T-helper 17 cell (primary cell): Measurements from ENCODE around the gene KCNE1. TPM values are rescaled to one million over a fixed set of nuclear protein-coding genes. Genes with fewer than 3 reads are reported as not detected.
A peak's percentile ranks its signal among the peaks of the same experiment; 100 is the strongest.

Experiments used
- ATAC-seq: fragments of 150-1000 bp; cut with Tn5 transposase; 2 replicates; pipeline ENCODE4 v1.10.0; 2021; ENCODE audit warnings: mild to moderate bottlenecking, moderate library complexity
- DNase-seq, 3 donors: peaks; one replicate each; pipeline versions ENCODE4 v3.0.0 to v3.0.0-alpha.2; 2020 to 2021
- H3K9me3 ChIP-seq: one replicate; pipeline ENCODE4 v1.7.0; 2013; ENCODE audit warnings: low read length, mild to moderate bottlenecking; ENCODE audit not compliant: control insufficient read depth, poor library complexity, severe bottlenecking
- H3K27ac Mint-ChIP-seq: one replicate; pipeline ENCODE4 v1.8.0; 2022; ENCODE audit warnings: mild to moderate bottlenecking, moderate library complexity, mixed read lengths
- H3K27me3 Mint-ChIP-seq: one replicate; pipeline ENCODE4 v1.8.0; 2022; ENCODE audit warnings: mixed read lengths
- H3K36me3 Mint-ChIP-seq: one replicate; pipeline ENCODE4 v1.8.0; 2022; ENCODE audit warnings: low read depth, mixed read lengths
- H3K4me1 Mint-ChIP-seq: one replicate; pipeline ENCODE4 v1.8.0; 2022; ENCODE audit warnings: mild to moderate bottlenecking, mixed read lengths
- H3K4me3 Mint-ChIP-seq: one replicate; pipeline ENCODE4 v1.8.0; 2022; ENCODE audit warnings: mild to moderate bottlenecking, moderate library complexity, mixed read lengths
- total RNA-seq, 4 donors: library from RNA in 2 of 4; stranded (reverse) in 2 of 4; gene quantifications; one replicate each; pipeline ENCODE4 v1.2.3 and lab custom pipeline; 2022 to 2026

The KCNE1 gene
- total RNA-seq, 2 donors from 2014 or later: 0.37 TPM; not detected in 1

DNA sequence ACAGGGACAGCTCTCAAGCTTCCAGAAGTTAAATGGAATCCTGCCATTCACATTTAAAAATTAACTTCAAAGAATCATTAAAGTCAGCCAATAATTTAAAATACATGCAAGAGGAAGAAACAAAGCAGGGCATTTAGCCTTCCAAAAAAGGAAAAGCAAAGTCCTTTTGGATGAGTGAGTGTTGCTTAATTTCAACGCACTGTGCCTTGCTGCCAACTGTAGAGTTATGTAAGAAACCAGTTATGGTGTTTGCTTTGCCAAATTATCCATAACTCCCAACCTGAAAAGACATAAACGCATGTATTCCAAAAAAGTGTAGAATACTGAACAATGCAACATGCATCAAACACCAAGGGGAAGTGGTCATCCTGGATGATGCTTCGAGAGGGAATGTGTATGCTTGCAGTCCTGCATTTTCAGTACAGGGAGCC lies 16.1 kb upstream of the KCNE1 start:
- H3K4me1 Mint-ChIP-seq: peaks cover 3% of the 10 kb centered on the region
- ATAC-seq (no peak), DNase-seq (no peak)
- no peaks in the 10 kb centered on the region for H3K9me3 ChIP-seq
- H3K27me3 Mint-ChIP-seq: no peaks in the 10 kb centered on the region
- no peak overlapping the region for H3K4me3 Mint-ChIP-seq
- no peak overlapping the region for H3K27ac Mint-ChIP-seq
- no peaks in the 10 kb centered on the region for H3K36me3 Mint-ChIP-seq

DNA sequence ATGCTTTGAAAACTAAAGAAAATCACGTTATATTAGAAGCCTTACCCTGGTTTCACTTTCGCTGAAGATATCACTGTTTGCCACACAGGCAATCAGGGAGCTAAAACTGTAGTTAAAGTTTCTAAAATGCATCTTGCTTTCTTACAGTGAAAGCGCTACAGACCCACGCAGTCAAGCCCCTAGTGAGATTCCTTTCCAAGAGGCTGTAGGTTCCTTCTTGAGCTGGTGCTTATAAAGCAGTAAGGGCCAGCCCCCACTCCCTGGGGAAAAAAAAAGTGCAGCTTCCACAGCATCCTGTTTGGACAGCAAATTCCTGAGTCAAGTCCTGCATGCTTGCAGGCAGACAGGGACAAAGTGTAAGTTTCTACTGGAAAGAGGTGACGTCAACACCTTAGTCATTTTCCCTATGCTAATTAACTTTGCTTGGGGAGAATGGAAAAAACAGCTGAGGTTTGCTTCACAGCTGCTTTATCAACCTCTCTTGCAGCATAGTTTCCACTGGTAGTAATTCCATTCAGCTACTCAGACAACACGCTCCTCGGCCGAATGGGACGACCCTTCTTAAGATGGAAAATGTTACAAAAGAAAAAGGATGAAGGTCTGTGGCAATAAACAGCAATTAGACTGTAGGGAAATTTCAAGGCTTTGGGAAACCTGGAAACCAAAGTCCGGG lies 14.7 kb upstream of the KCNE1 start:
- no peaks in the 10 kb centered on the region for H3K4me1 Mint-ChIP-seq
- no peaks in the 10 kb centered on the region for H3K36me3 Mint-ChIP-seq
- no peaks in the 10 kb centered on the region for H3K9me3 ChIP-seq
- no peaks in the 10 kb centered on the region for H3K27me3 Mint-ChIP-seq
- no peak for DNase-seq
- no peak for ATAC-seq
- peak overlapping the region; percentile 39 for H3K27ac Mint-ChIP-seq
- H3K4me3 Mint-ChIP-seq: peak overlapping the region; percentile 76

DNA sequence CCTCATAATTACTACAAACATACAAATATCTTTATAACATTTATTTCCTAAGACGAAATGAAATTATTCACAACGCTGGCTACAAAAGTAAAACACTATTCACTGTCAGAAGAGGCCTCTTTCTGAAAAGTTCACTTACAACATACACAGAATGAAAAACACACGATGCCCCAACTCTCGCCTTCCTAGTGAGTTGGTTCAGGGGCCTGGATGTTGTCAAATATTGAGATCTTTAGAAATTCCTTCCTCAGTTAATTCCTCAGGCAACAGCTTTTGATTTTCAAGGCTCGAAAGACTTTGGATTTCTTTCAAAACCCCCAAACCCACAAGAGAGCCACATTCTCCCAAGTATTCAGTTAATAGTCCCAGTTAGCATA lies 14.2 kb upstream of the KCNE1 start:
- no peaks in the 10 kb centered on the region for H3K27me3 Mint-ChIP-seq
- H3K36me3 Mint-ChIP-seq: no peaks in the 10 kb centered on the region
- H3K27ac Mint-ChIP-seq: peak overlapping the region; percentile 39
- H3K9me3 ChIP-seq: no peaks in the 10 kb centered on the region
- no peaks in the 10 kb centered on the region for H3K4me1 Mint-ChIP-seq
- peak overlapping the region; percentile 76 for H3K4me3 Mint-ChIP-seq
- DNase-seq (no peak), ATAC-seq (no peak)

DNA sequence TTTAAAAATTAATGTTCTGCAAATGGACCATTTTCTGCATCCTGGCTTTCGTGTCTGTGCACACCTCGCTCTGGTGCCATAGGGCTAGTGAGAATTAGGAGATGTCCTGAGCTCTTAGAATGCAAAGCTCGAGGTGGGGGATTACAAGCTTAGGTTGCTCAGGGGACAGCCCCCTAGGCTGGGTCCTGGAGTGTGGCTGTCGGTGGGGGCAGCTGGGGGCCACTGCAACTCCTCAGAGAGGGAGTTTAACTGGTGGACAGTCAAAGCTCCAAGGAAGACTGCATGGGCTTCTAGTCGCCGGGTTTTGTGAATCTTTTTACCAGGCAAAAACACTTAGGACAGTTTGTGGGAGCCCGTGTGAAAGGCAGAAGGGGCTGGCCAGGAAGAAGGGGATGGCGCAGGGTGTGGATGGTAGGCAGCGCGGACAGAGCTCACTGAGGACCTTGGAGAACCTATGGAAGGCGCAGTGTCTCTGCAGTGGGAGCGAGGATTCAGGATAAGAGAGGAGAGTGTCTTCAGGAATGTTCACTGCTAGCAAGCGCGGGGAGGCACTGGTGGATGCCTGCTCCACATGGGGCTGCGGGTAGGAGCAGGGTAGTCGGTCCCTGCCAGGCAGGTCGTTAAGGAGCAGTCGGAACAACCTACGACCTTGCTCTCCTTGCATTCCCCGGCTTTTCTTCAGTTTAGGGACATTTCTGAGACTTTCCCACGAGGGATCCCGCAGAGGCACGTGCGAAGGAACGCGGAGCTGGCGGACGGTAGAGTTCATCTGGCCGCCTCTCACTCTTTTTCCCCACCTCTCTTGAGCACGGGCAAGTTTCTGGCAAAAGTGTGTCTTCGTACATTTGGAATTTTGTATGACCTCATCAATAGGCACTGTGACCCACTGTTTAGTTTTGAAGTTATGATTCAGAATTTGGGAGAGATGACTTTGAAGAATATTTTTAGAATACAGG lies 12.9 kb upstream of the KCNE1 start:
- peaks cover 2% of the 10 kb centered on the region for H3K36me3 Mint-ChIP-seq
- no peaks in the 10 kb centered on the region for H3K4me1 Mint-ChIP-seq
- no peak for ATAC-seq
- H3K9me3 ChIP-seq: no peaks in the 10 kb centered on the region
- DNase-seq: no peak
- no peak overlapping the region for H3K4me3 Mint-ChIP-seq
- no peak overlapping the region for H3K27ac Mint-ChIP-seq
- no peaks in the 10 kb centered on the region for H3K27me3 Mint-ChIP-seq

DNA sequence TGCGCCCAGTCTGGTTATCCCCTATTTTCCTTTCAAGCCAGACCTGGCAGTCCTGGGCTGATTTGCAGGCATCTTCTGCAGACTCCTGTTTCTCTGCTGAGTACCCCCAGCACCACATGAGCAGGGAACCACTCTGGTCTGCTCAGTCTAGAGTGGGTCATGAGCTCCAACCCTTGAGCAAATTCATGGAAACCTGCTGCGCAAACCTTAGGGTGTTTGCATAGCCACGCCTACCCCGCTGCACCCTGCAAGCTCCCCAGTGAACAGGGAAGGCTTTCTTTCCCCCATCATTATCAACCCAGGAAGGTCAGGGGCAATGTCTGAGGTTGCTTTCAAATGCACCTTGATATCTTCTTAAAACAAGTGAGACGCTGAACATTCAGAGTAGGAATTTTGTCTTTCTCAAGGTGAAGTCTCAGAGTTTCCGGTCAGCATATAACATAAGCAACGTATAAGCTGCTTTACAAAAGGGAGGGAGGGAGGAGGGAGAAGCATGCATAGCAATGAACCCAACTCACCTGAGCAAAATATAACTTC lies 11.1 kb upstream of the KCNE1 start:
- no peaks in the 10 kb centered on the region for H3K27me3 Mint-ChIP-seq
- peaks cover under 1% of the 10 kb centered on the region for H3K4me1 Mint-ChIP-seq
- H3K36me3 Mint-ChIP-seq: peaks cover 5% of the 10 kb centered on the region
- H3K9me3 ChIP-seq: no peaks in the 10 kb centered on the region
- no peak overlapping the region for H3K4me3 Mint-ChIP-seq
- ATAC-seq (no peak), DNase-seq (no peak)
- H3K27ac Mint-ChIP-seq: no peak overlapping the region

DNA sequence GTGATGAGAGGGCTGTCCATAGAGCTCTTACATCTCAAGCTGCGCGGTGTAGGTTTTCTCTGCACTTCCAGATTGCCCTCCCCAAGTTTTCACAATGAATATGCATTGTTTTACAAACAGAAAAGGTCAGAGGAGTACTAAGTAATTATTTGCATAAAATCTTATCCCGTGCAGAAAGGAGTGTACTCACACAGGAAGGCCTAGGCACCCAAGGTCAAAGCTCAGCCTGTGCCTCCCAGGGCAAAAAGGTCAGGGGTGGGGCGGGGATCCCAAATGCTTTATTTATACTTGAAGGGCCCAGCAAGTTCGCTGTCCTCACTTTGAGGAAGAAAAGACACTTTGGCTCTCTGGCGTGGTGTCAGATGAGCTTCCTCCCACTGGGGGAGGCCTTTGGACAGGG lies 10.3 kb upstream of the KCNE1 start:
- Mint-ChIP-seq H3K4me1 (peaks cover 3% of the 10 kb centered on the region), H3K36me3 (peaks cover 7% of the 10 kb centered on the region), H3K4me3 (no peak overlapping the region), H3K27ac (no peak overlapping the region), H3K27me3 (no peaks in the 10 kb centered on the region)
- H3K9me3 ChIP-seq: no peaks in the 10 kb centered on the region
- no peak for DNase-seq
- no peak for ATAC-seq

DNA sequence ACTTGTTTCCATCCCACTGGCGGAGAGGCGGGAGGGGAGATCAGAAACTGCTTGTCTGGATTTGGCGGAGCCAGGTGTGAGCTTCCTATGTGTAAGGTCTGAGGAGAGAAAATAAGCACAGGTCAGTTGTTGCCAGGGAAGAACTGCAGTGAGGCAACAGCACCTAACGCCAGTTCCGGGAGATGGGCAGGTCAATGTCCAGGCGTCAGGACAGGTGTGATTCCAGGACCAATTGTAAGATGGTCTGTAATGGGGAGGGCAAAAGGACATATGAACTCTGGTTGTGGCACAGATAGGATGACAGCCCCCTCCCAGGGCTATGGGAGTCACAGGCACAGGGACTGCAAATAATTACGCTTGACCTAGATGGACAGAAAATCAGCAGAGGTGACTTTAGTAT lies 9.6 kb upstream of the KCNE1 start:
- H3K27ac Mint-ChIP-seq: peak overlapping the region; percentile 11
- H3K27me3 Mint-ChIP-seq: no peaks in the 10 kb centered on the region
- no peak for ATAC-seq
- H3K4me3 Mint-ChIP-seq: no peak overlapping the region
- H3K4me1 Mint-ChIP-seq: peaks cover 3% of the 10 kb centered on the region
- H3K9me3 ChIP-seq: no peaks in the 10 kb centered on the region
- H3K36me3 Mint-ChIP-seq: peaks cover 7% of the 10 kb centered on the region
- no peak for DNase-seq

DNA sequence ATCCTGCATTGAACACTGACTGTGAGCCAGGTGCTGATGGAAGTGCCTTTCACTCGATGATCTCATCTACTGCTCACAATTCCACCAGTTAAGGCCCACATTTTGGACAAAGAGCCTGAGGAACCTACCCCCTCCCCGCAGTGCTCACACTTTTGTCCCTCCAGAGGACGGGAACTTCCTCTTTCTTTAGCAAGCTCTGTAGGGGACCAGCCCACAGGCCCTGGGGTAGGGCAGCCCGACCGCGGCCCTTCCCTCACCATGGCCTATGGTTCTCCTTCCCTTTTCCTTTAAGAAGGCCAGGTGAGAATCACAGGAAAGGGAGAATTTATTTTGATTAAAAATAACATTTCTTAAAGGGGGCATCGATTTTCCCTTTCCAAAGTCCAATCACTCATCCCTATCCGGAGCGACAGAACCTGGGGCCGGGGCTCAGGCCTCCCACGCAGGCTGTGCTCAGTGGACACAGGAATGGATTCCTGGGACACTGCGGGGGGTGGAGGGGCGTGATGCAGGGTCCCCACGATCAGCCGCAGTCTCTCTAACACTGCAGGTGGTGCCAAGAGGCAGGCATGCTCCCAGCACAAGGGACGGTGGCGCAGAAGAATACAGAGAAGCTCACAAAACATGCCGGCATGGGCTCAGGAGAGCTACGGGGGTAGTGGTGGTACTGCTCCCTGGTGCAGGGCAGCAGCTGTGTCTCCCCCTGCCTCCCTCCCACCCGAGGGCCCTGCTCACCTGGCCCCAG lies 8.9 kb upstream of the KCNE1 start:
- Mint-ChIP-seq H3K36me3 (peaks cover 7% of the 10 kb centered on the region), H3K27ac (no peak overlapping the region), H3K27me3 (no peaks in the 10 kb centered on the region), H3K4me3 (no peak overlapping the region), H3K4me1 (peaks cover 3% of the 10 kb centered on the region)
- DNase-seq (no peak), ATAC-seq (no peak)
- no peaks in the 10 kb centered on the region for H3K9me3 ChIP-seq

DNA sequence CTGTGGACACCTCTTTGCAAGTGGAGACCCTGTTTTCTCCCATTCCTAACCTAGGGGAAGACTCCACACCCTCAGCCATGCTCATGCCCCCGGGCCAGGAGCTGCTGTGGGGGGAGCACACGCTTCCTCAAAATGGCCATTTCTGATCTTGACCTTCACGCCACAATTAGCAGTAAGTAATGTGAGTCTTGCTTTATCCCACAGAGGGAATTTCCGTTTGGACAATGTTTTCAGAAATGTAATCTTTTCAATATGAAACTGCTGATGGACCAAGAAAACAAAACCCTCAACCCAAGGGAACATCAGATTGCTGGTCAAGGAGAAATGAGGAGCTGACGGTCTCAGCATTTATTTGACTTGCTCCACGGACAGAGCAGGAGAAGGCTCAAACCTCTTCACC lies 8.3 kb upstream of the KCNE1 start:
- Mint-ChIP-seq H3K27me3 (no peaks in the 10 kb centered on the region), H3K4me3 (no peak overlapping the region), H3K4me1 (peaks cover 3% of the 10 kb centered on the region), H3K27ac (no peak overlapping the region), H3K36me3 (peaks cover 7% of the 10 kb centered on the region)
- DNase-seq (no peak), ATAC-seq (no peak)
- H3K9me3 ChIP-seq: no peaks in the 10 kb centered on the region

DNA sequence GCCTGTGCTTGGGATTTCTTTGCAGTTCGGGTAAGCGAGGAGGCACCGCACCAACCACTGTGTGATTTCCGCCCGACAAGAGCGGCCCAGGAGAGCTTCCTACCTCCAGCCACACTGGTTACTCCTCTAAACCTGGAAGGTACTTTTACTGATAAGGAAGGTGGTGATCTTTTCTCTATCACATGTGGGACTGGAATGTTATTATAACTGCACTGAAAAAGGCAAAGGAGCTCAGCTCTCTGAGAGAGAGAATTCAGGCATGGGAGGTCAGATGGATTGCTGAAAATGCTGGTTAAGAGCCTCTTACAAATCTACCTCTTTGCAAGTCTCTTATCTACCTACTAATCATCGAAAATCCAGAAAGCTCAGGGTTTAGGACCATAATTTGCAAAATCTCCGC lies 7.7 kb upstream of the KCNE1 start:
- Mint-ChIP-seq H3K36me3 (peaks cover 7% of the 10 kb centered on the region), H3K4me1 (peaks cover 3% of the 10 kb centered on the region), H3K27me3 (no peaks in the 10 kb centered on the region), H3K27ac (no peak overlapping the region), H3K4me3 (no peak overlapping the region)
- no peaks in the 10 kb centered on the region for H3K9me3 ChIP-seq
- ATAC-seq (no peak), DNase-seq (no peak)

DNA sequence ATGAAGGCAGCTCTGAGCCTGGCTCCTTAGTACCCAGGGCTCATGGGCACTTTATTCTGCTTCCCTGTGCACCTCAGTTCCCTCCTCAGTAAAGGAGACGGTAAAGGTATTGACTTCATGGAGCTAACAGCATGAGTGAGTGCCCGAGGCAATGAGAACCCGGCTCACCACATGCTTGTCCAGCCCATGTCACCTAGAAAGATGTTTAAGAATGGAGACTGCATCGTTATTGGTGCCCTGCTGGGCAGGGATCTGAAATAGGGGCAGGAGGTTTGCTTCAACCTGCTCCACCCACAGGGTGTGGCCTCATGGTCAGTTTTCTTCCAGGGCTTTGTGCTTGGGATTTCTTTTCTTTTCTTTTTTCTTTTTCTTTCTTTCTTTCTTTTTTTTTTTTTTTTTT lies 7.0 kb upstream of the KCNE1 start:
- DNase-seq (no peak), ATAC-seq (no peak)
- no peaks in the 10 kb centered on the region for H3K9me3 ChIP-seq
- no peak overlapping the region for H3K27ac Mint-ChIP-seq
- no peak overlapping the region for H3K4me3 Mint-ChIP-seq
- H3K27me3 Mint-ChIP-seq: no peaks in the 10 kb centered on the region
- peaks cover 7% of the 10 kb centered on the region for H3K36me3 Mint-ChIP-seq
- peaks cover 3% of the 10 kb centered on the region for H3K4me1 Mint-ChIP-seq

DNA sequence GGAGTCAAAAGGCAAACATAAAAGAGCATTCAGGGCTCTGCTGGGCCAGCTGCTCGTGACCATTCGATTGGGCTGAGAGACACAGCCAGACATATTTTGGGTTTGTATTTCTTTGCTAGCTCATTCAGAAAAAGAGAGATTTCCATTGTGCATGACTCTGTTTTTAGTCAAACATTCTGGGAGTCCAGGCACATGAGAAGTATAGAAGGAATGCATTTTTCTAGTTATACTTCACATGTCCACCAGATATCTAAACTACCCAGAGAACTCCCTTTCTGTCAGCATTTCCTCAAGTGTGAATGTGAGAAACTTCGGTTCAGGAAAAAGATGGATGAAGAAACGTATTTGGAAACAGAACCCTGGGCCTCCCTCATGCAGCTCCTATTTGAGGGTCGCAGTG lies 6.3 kb upstream of the KCNE1 start:
- no peak overlapping the region for H3K4me3 Mint-ChIP-seq
- no peaks in the 10 kb centered on the region for H3K9me3 ChIP-seq
- DNase-seq (no peak), ATAC-seq (no peak)
- no peak overlapping the region for H3K27ac Mint-ChIP-seq
- H3K36me3 Mint-ChIP-seq: peaks cover 7% of the 10 kb centered on the region
- no peaks in the 10 kb centered on the region for H3K27me3 Mint-ChIP-seq
- peaks cover 3% of the 10 kb centered on the region for H3K4me1 Mint-ChIP-seq
